Measurements from ENCODE around the gene TXNDC8.

DNA sequence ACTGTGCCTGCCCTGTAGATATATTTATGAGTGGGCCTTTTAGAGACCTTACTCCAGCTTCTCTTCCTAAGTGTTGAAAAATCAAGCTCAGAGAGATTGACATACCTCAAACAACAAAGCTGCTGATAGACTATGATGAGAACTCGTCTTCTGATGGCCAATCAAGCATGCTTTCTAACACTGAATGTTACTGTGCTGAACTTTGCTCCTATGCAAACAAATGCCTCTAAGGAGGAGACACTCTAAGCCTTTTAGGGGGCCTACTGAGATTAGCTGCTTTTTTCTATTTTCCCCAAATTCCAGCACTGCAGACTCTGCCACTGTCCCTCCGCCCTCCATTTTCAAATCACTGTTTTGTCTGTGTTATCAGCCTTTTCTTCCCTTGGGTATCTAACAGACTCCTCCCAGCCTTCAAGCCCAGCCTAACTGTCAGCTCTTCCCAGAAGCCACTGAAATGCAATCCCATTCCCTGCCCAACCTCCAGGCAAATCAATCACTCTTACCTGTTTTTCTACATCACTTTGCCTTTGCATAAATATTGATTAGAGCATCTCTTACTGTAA lies 39.5 kb downstream of the TXNDC8 start:
- TF ChIP-seq EZH2phosphoT487 (IDR thresholded peaks at IDR 0.05; ENCODE audit: borderline replicate concordance) (no peak), CTCF (IDR thresholded peaks at IDR 0.05 in 2 of 3, conservative IDR thresholded peaks at IDR 0.05 in 1 of 3; ENCODE audit: borderline replicate concordance in 1 of 3, insufficient read depth in 1 of 3, low read depth in 2 of 3, low read length in 2 of 3) (no peak), EZH2 (IDR thresholded peaks at IDR 0.05) (no peak), POLR2A (IDR thresholded peaks at IDR 0.05; ENCODE audit: borderline replicate concordance, extremely low read depth, insufficient read depth, insufficient read length) (no peak)

All from HCT116 (cell line).